ENCODE results near the gene BUB1B.

Gene BUB1B

GRCh38 chr15:40257656-40258450 lies 97.0 kb downstream of the BUB1B start:
- no peak for DNase-seq

- no peak for DNase-seq
Observed at GRCh38 chr15:40258544-40258943, 97.7 kb downstream of the BUB1B start.

GRCh38 chr15:40259021-40259420 lies 98.2 kb downstream of the BUB1B start:
- DNase-seq = no peak

GRCh38 chr15:40263024-40263754 lies 102.3 kb downstream of the BUB1B start:
- no peak for DNase-seq

- DNase-seq = no peak
Observed at GRCh38 chr15:40264321-40265153, 103.7 kb downstream of the BUB1B start.

GRCh38 chr15:40265355-40265754 lies 104.5 kb downstream of the BUB1B start:
- no peak for DNase-seq

- DNase-seq = no peak
Observed at GRCh38 chr15:40265875-40266274, 105.0 kb downstream of the BUB1B start.

GRCh38 chr15:40266828-40267304 lies 106.0 kb downstream of the BUB1B start:
- DNase-seq = no peak

- no peak for DNase-seq
Observed at GRCh38 chr15:40267670-40268069, 106.8 kb downstream of the BUB1B start.

- DNase-seq = no peak
Observed at GRCh38 chr15:40269604-40270003, 108.7 kb downstream of the BUB1B start.

GRCh38 chr15:40270246-40270995 lies 109.6 kb downstream of the BUB1B start:
- DNase-seq = no peak

Data from NCI-H2081 (cell line).